ENCODE data around the gene ADISSP. TPM values are rescaled to one million over a fixed set of nuclear protein-coding genes. Genes with fewer than 3 reads are reported as not detected.

Gene ADISSP
- total and polyA plus RNA-seq, 2 of the 13 experiments (the other 11 are each of a cell fraction or from before 2014, with no cell fraction given), result 38.3 to 90.6 TPM

GRCh38 chr20:3768342-3769130 lies 983 bp upstream of the ADISSP start (continued):
- peak; percentile 95; the same call in 2 of the 3 replicates for TF ChIP-seq MXI1 (IDR thresholded peaks at IDR 0.05; ENCODE audit: borderline replicate concordance, low read depth, low read length)
- 0 out of 2 replicates have a peak, but pooled peaks have one; percentile 20 for TF ChIP-seq ZNF776 (CRISPR knock-in tag; IDR thresholded peaks at IDR 0.05)
- TF ChIP-seq WIZ (CRISPR knock-in tag; IDR thresholded peaks at IDR 0.05), result no peak; the same call in 1 of the 2 replicates
- 0 out of 2 replicates have a peak, but pooled peaks have one; percentile 53 for TF ChIP-seq ZNF225 (CRISPR knock-in tag; IDR thresholded peaks at IDR 0.05)
- TF ChIP-seq HBP1 (CRISPR knock-in tag; IDR thresholded peaks at IDR 0.05; ENCODE audit: low read depth), result no peak
- TF ChIP-seq ZBTB46 (CRISPR knock-in tag; IDR thresholded peaks at IDR 0.05; ENCODE audit: borderline replicate concordance), result no peak; the same call in 1 of the 2 replicates
- TF ChIP-seq AHR (CRISPR knock-in tag; IDR thresholded peaks at IDR 0.05), result peak; percentile 71; the same call in 1 of the 2 replicates
- no peak for TF ChIP-seq ATF7 (IDR thresholded peaks at IDR 0.05)
- TF ChIP-seq ATF7 (CRISPR knock-in tag; IDR thresholded peaks at IDR 0.05), result peak; percentile 34; the same call in 1 of the 2 replicates
- TF ChIP-seq ZNF773 (CRISPR knock-in tag; IDR thresholded peaks at IDR 0.05; ENCODE audit: borderline replicate concordance), result peak; percentile 12; the same call in 1 of the 2 replicates
- TF ChIP-seq TCF12 (IDR thresholded peaks at IDR 0.05), result no peak
- TF ChIP-seq TCF12 (CRISPR knock-in tag; IDR thresholded peaks at IDR 0.05), result no peak
- no peak for TF ChIP-seq KLF9 (CRISPR knock-in tag; IDR thresholded peaks at IDR 0.05; ENCODE audit: low read depth)
- TF ChIP-seq BRD4 (CRISPR knock-in tag; IDR thresholded peaks at IDR 0.05), result peak; percentile 28; the same call in 1 of the 2 replicates
- TF ChIP-seq ZFP90 (CRISPR knock-in tag; IDR thresholded peaks at IDR 0.05; ENCODE audit: borderline replicate concordance), result peak; percentile 58
- 0 out of 2 replicates have a peak, but pooled peaks have one; percentile 21 for TF ChIP-seq ZBTB14 (CRISPR knock-in tag; IDR thresholded peaks at IDR 0.05)
- TF ChIP-seq STAT6 (CRISPR knock-in tag; IDR thresholded peaks at IDR 0.05; ENCODE audit: borderline replicate concordance), result peak; percentile 49; the same call in 1 of the 2 replicates
- no peak for TF ChIP-seq JARID2 (CRISPR knock-in tag; IDR thresholded peaks at IDR 0.05; ENCODE audit: insufficient replicate concordance)
- TF ChIP-seq ZBTB42 (CRISPR knock-in tag; IDR thresholded peaks at IDR 0.05), result peak; percentile 74; the same call in 1 of the 2 replicates
- TF ChIP-seq KDM4B (CRISPR knock-in tag; IDR thresholded peaks at IDR 0.05), result 0 out of 2 replicates have a peak, but pooled peaks have one; percentile 12
- TF ChIP-seq ZNF691 (CRISPR knock-in tag; IDR thresholded peaks at IDR 0.05; ENCODE audit: borderline replicate concordance, low read depth), result peak; percentile 69; the same call in 1 of the 2 replicates

Measured in HepG2 (cell line).